ENCODE results near the gene SAMD4B. TPM values are rescaled to one million over a fixed set of nuclear protein-coding genes. Genes with fewer than 3 reads are reported as not detected.

SAMD4B gene
- total and polyA plus RNA-seq, 9 of the 15 experiments (the other 6 are each of a cell fraction or from before 2014, with no cell fraction given), result 3.4 to 90.5 (median 38.0) TPM

DNA sequence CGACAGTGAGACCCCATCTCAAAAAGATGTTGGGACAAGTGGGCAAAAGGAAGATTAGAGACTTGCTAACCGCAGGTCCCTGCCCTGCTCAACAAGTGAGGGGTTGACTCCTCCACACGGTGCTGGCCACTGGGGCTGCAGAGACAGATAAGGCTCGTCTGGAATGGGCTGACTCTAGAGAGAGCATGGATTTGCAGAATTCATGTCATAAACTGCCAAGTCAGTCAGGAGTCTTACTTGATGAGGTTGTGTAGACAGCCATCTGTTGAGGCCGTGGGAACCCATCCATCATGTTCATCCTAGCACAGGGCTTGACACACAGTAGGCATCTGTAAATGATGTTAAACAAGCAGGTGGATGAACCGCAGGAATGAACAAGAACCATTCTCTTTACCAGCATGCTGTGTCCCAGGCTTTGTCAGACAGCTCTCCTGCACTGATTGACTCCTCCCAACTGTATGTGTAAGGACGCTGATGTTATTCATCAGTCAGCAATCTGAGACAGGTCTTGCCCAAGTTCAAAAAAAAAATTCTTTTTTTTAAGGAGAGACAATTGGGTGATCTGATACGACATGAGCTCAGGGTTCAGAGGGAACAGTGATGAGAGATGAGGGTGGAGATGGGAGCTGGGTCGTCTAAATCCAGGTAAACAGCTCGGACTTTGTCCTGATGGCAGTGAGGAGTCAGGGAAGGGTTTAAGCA lies 39.8 kb downstream of the SAMD4B start (continued):
- TF ChIP-seq ZBTB49 (CRISPR knock-in tag; IDR thresholded peaks at IDR 0.05; ENCODE audit: borderline replicate concordance), result no peak
- TF ChIP-seq, protein P1, sequence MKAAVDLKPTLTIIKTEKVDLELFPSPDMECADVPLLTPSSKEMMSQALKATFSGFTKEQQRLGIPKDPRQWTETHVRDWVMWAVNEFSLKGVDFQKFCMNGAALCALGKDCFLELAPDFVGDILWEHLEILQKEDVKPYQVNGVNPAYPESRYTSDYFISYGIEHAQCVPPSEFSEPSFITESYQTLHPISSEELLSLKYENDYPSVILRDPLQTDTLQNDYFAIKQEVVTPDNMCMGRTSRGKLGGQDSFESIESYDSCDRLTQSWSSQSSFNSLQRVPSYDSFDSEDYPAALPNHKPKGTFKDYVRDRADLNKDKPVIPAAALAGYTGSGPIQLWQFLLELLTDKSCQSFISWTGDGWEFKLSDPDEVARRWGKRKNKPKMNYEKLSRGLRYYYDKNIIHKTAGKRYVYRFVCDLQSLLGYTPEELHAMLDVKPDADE (conservative IDR thresholded peaks at IDR 0.05; ENCODE audit: control insufficient read depth, low read depth, low read length), result 0 out of 2 replicates have a peak, but pooled peaks have one; percentile 35
- TF ChIP-seq, protein P2, sequence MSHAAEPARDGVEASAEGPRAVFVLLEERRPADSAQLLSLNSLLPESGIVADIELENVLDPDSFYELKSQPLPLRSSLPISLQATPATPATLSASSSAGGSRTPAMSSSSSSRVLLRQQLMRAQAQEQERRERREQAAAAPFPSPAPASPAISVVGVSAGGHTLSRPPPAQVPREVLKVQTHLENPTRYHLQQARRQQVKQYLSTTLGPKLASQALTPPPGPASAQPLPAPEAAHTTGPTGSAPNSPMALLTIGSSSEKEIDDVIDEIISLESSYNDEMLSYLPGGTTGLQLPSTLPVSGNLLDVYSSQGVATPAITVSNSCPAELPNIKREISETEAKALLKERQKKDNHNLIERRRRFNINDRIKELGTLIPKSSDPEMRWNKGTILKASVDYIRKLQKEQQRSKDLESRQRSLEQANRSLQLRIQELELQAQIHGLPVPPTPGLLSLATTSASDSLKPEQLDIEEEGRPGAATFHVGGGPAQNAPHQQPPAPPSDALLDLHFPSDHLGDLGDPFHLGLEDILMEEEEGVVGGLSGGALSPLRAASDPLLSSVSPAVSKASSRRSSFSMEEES (CRISPR knock-in tag; IDR thresholded peaks at IDR 0.05), result no peak
- TF ChIP-seq CBFB (CRISPR knock-in tag; IDR thresholded peaks at IDR 0.05), result peak; percentile 97
- TF ChIP-seq, protein P3, sequence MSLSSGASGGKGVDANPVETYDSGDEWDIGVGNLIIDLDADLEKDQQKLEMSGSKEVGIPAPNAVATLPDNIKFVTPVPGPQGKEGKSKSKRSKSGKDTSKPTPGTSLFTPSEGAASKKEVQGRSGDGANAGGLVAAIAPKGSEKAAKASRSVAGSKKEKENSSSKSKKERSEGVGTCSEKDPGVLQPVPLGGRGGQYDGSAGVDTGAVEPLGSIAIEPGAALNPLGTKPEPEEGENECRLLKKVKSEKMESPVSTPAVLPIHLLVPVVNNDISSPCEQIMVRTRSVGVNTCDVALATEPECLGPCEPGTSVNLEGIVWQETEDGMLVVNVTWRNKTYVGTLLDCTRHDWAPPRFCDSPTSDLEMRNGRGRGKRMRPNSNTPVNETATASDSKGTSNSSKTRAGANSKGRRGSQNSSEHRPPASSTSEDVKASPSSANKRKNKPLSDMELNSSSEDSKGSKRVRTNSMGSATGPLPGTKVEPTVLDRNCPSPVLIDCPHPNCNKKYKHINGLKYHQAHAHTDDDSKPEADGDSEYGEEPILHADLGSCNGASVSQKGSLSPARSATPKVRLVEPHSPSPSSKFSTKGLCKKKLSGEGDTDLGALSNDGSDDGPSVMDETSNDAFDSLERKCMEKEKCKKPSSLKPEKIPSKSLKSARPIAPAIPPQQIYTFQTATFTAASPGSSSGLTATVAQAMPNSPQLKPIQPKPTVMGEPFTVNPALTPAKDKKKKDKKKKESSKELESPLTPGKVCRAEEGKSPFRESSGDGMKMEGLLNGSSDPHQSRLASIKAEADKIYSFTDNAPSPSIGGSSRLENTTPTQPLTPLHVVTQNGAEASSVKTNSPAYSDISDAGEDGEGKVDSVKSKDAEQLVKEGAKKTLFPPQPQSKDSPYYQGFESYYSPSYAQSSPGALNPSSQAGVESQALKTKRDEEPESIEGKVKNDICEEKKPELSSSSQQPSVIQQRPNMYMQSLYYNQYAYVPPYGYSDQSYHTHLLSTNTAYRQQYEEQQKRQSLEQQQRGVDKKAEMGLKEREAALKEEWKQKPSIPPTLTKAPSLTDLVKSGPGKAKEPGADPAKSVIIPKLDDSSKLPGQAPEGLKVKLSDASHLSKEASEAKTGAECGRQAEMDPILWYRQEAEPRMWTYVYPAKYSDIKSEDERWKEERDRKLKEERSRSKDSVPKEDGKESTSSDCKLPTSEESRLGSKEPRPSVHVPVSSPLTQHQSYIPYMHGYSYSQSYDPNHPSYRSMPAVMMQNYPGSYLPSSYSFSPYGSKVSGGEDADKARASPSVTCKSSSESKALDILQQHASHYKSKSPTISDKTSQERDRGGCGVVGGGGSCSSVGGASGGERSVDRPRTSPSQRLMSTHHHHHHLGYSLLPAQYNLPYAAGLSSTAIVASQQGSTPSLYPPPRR (CRISPR knock-in tag; IDR thresholded peaks at IDR 0.05; ENCODE audit: borderline replicate concordance), result no peak; the same call in 1 of the 2 replicates
- TF ChIP-seq ZNF197 (CRISPR knock-in tag; IDR thresholded peaks at IDR 0.05; ENCODE audit: low read depth), result no peak
- TF ChIP-seq ZNF668 (CRISPR knock-in tag; IDR thresholded peaks at IDR 0.05), result no peak
- TF ChIP-seq ZFX (CRISPR knock-in tag; IDR thresholded peaks at IDR 0.05), result no peak
- TF ChIP-seq MAFF (IDR thresholded peaks at IDR 0.05; ENCODE audit: low read length), result peak; percentile 44; the same call in 1 of the 2 replicates
- no peak for TF ChIP-seq ILK (tag; IDR thresholded peaks at IDR 0.05; ENCODE audit: borderline replicate concordance, low read depth)

All from K562 (cell line).